H1 (cell line): Measurements from ENCODE around the gene SLC24A4. TPM values are rescaled to one million over a fixed set of nuclear protein-coding genes. Genes with fewer than 3 reads are reported as not detected.

Source experiments
- CTCF ChIA-PET: fragments of 300-600 bp; sonication (Branson Sonifier 250); formaldehyde crosslinking; loops from one replicate; lab custom pipeline; 2021; ENCODE audit not compliant: partially characterized antibody; lab: Charles Lee
- POLR2A ChIA-PET: fragments of 300-600 bp; sonication (Branson Sonifier 250); formaldehyde crosslinking; loops from one replicate; lab custom pipeline; 2021; ENCODE audit warnings: inconsistent platforms; ENCODE audit not compliant: partially characterized antibody; lab: Charles Lee
- DNase-seq, 2 experiments: peaks; one replicate each; pipeline versions ENCODE4 v3.0.0 to v3.0.0-alpha.2; 2010 to 2022; ENCODE audit warnings: low spot score in 2 of 2, low read depth in 1 of 2, mixed read lengths in 1 of 2
- FAIRE-seq: peaks from 2 replicates; lab custom pipeline; 2011; peaks lifted over from hg19 to GRCh38; lab: Jason Lieb, UNC
- H2AFZ ChIP-seq: 2 replicates; pipeline ENCODE4 v1.8.1; 2012; ENCODE audit warnings: low read length, inconsistent platforms
- H2AK5ac ChIP-seq: 2 replicates; pipeline ENCODE4 v1.6.1; 2013; ENCODE audit warnings: low read depth, low read length
- H2BK120ac ChIP-seq: replicated peaks from 2 replicates; pipeline ENCODE3; 2013; ENCODE audit warnings: low read depth, low read length, inconsistent platforms
- H2BK12ac ChIP-seq: 2 replicates; pipeline ENCODE4 v1.6.1; 2013; ENCODE audit warnings: low read depth, low read length
- H2BK15ac ChIP-seq: 2 replicates; pipeline ENCODE4 v1.6.1; 2013; ENCODE audit warnings: low read length
- H2BK20ac ChIP-seq: 2 replicates; pipeline ENCODE4 v1.6.1; 2013; ENCODE audit warnings: low read length
- H2BK5ac ChIP-seq: 2 replicates; pipeline ENCODE4 v1.6.1; 2013; ENCODE audit warnings: low read depth, low read length
- H3K14ac ChIP-seq: 2 replicates; pipeline ENCODE4 v1.6.1; 2013; ENCODE audit warnings: inconsistent platforms; ENCODE audit not compliant: insufficient read length
- H3K18ac ChIP-seq: 2 replicates; pipeline ENCODE4 v1.6.1; 2013; ENCODE audit warnings: low read length; ENCODE audit errors: extremely low read depth
- H3K23ac ChIP-seq: 2 replicates; pipeline ENCODE4 v1.6.1; 2013; ENCODE audit warnings: inconsistent platforms; ENCODE audit not compliant: insufficient read length
- H3K23me2 ChIP-seq: 2 replicates; pipeline ENCODE4 v1.6.1; 2013; ENCODE audit warnings: low read depth, low read length
- H3K27ac ChIP-seq: 2 replicates; pipeline ENCODE4 v1.6.1; 2011; ENCODE audit warnings: low read depth, low read length, inconsistent platforms
- H3K27me3 ChIP-seq, 4 experiments: replicated peaks in 1 of 4; 1 replicate in 1 of 4; 2 replicates in 3 of 4; pipeline versions ENCODE4 v1.6.1 to v1.8.1; 2011 to 2013; ENCODE audit warnings: low read length in 3 of 4, mild to moderate bottlenecking in 3 of 4, inconsistent platforms in 2 of 4, mixed read lengths in 2 of 4, moderate library complexity in 1 of 4; ENCODE audit not compliant: control insufficient read depth in 3 of 4, insufficient read depth in 3 of 4; ENCODE audit errors: extremely low read depth in 1 of 4
- H3K36me3 ChIP-seq, 4 experiments: 2 replicates each; pipeline versions ENCODE4 v1.6.1 to v1.8.1; 2011 to 2013; ENCODE audit warnings: mild to moderate bottlenecking in 4 of 4, low read length in 3 of 4, moderate library complexity in 2 of 4, control low read depth in 1 of 4, inconsistent platforms in 1 of 4; ENCODE audit not compliant: insufficient read depth in 4 of 4, control insufficient read depth in 2 of 4
- H3K4ac ChIP-seq: replicated peaks from 2 replicates; pipeline ENCODE3; 2013; ENCODE audit warnings: low read length, low read depth, mixed read lengths, inconsistent platforms; ENCODE audit not compliant: insufficient read length
- H3K4me1 ChIP-seq, 4 experiments: replicated peaks in 1 of 4; 1 replicate in 1 of 4; 2 replicates in 3 of 4; pipeline versions ENCODE4 v1.6.1 to v1.8.1; 2011 to 2013; ENCODE audit warnings: low read length in 3 of 4, inconsistent platforms in 2 of 4, mixed read lengths in 1 of 4; ENCODE audit not compliant: insufficient read depth in 4 of 4, control insufficient read depth in 3 of 4
- H3K4me2 ChIP-seq, 2 experiments: 2 replicates each; pipeline versions ENCODE4 v1.6.1 to v1.8.1; 2011 to 2013; ENCODE audit warnings: low read depth in 2 of 2, low read length in 2 of 2, control low read depth in 1 of 2, inconsistent platforms in 1 of 2, mild to moderate bottlenecking in 1 of 2; ENCODE audit not compliant: insufficient read depth in 1 of 2
- H3K4me3 ChIP-seq, 4 experiments: fragments of 200-600, 300-600 bp in 1 of 4; sonication (generic), shearing (Covaris generic), sonication (Bioruptor Twin) in 1 of 4; 2 replicates each; pipeline versions ENCODE4 v1.5.1 to v1.8.1; 2011 to 2016; ENCODE audit warnings: low read length in 4 of 4, low read depth in 3 of 4, control low read depth in 2 of 4, inconsistent platforms in 2 of 4, mild to moderate bottlenecking in 2 of 4, mixed read lengths in 1 of 4, moderate library complexity in 1 of 4; ENCODE audit not compliant: insufficient read depth in 2 of 4; ENCODE audit errors: extremely low read depth in 1 of 4
- H3K56ac ChIP-seq: replicated peaks from 2 replicates; pipeline ENCODE3; 2013; ENCODE audit warnings: low read depth, mild to moderate bottlenecking, mixed read lengths, low read length, inconsistent platforms; ENCODE audit not compliant: insufficient read length
- H3K79me1 ChIP-seq: 2 replicates; pipeline ENCODE4 v1.6.1; 2013; ENCODE audit warnings: low read depth, low read length, control low read depth
- H3K79me2 ChIP-seq, 2 experiments: 2 replicates each; pipeline versions ENCODE4 v1.6.1 to v1.8.1; 2012 to 2013; ENCODE audit warnings: low read length in 2 of 2, mild to moderate bottlenecking in 2 of 2, inconsistent platforms in 1 of 2; ENCODE audit not compliant: insufficient read depth in 2 of 2, control insufficient read depth in 1 of 2
- H3K9ac ChIP-seq, 4 experiments: replicated peaks in 1 of 4; 1 replicate in 1 of 4; 2 replicates in 3 of 4; pipeline versions ENCODE4 v1.6.1 to v1.8.1; 2011 to 2013; ENCODE audit warnings: low read depth in 3 of 4, low read length in 3 of 4, control low read depth in 2 of 4, mild to moderate bottlenecking in 2 of 4, moderate library complexity in 2 of 4, inconsistent platforms in 1 of 4; ENCODE audit errors: extremely low read depth in 1 of 4
- H3K9me3 ChIP-seq, 2 experiments: 2 replicates each; pipeline versions ENCODE4 v1.6.1 to v1.8.1; 2012 to 2013; ENCODE audit warnings: mild to moderate bottlenecking in 2 of 2, moderate library complexity in 2 of 2, control low read depth in 1 of 2, inconsistent platforms in 1 of 2, low read depth in 1 of 2, low read length in 1 of 2, mixed read lengths in 1 of 2; ENCODE audit not compliant: insufficient read depth in 2 of 2
- H4K20me1 ChIP-seq, 2 experiments: replicated peaks in 1 of 2; 2 replicates each; pipeline versions ENCODE3 to v1.8.1; 2011 to 2013; ENCODE audit warnings: inconsistent platforms in 2 of 2, low read length in 2 of 2, mild to moderate bottlenecking in 1 of 2; ENCODE audit not compliant: insufficient read depth in 2 of 2, control insufficient read depth in 1 of 2
- H4K5ac ChIP-seq: 2 replicates; pipeline ENCODE4 v1.6.1; 2013; ENCODE audit warnings: low read length, low read depth, mixed read lengths, inconsistent platforms; ENCODE audit not compliant: insufficient read length
- H4K8ac ChIP-seq: 2 replicates; pipeline ENCODE4 v1.8.0; 2013; ENCODE audit warnings: mild to moderate bottlenecking, moderate library complexity, low read length, inconsistent platforms; ENCODE audit not compliant: insufficient read depth; ENCODE audit errors: extremely low read depth
- H4K91ac ChIP-seq: replicated peaks from 2 replicates; pipeline ENCODE3; 2013; ENCODE audit warnings: low read length, mixed read lengths, inconsistent platforms; ENCODE audit not compliant: insufficient read length
- ATF3 ChIP-seq: IDR thresholded peaks from 2 replicates; pipeline ENCODE4 v1.6.1; 2011; ENCODE audit warnings: low read depth, mild to moderate bottlenecking, low read length; ENCODE audit not compliant: insufficient read depth
- BRCA1 ChIP-seq: IDR thresholded peaks from 2 replicates; pipeline ENCODE4 v1.6.1; 2012; ENCODE audit warnings: low read depth, low read length, improper control_type of control experiment
- CEBPB ChIP-seq: IDR thresholded peaks from 2 replicates; pipeline ENCODE4 v1.6.1; 2012; ENCODE audit warnings: low read depth, low read length
- CHD1 ChIP-seq: IDR thresholded peaks from 2 replicates; pipeline ENCODE4 v1.6.1; 2012; ENCODE audit warnings: low read depth, low read length, improper control_type of control experiment
- CREB1 ChIP-seq: IDR thresholded peaks from 2 replicates; pipeline ENCODE4 v1.6.1; 2012; ENCODE audit warnings: inconsistent platforms
- JUN ChIP-seq: IDR thresholded peaks from 2 replicates; pipeline ENCODE4 v1.6.1; 2011; ENCODE audit warnings: low read depth, mild to moderate bottlenecking, improper control_type of control experiment, low read length
- KDM1A ChIP-seq: fragments of 200-600, 300-600 bp; sonication (generic); IDR thresholded peaks from 2 replicates; pipeline ENCODE4 v1.7.1; 2016; ENCODE audit warnings: mild to moderate bottlenecking, low read length, borderline replicate concordance
- KDM5A ChIP-seq: fragments of 200-600 bp; IDR thresholded peaks from 2 replicates; pipeline ENCODE4 v1.7.1; 2012; ENCODE audit warnings: mild to moderate bottlenecking, low read length, inconsistent platforms, mixed read lengths
- NANOG ChIP-seq: IDR thresholded peaks from 2 replicates; pipeline ENCODE4 v1.6.1; 2011; ENCODE audit warnings: low read length, low read depth, mild to moderate bottlenecking, inconsistent platforms; ENCODE audit not compliant: insufficient read depth, poor library complexity, severe bottlenecking
- RBBP5 ChIP-seq: IDR thresholded peaks from 2 replicates; pipeline ENCODE4 v1.7.1; 2012; ENCODE audit warnings: low read depth, mild to moderate bottlenecking, inconsistent platforms, low read length, moderate library complexity, borderline replicate concordance
- RFX5 ChIP-seq: IDR thresholded peaks from 2 replicates; pipeline ENCODE4 v1.6.1; 2011; ENCODE audit warnings: low read depth, low read length, improper control_type of control experiment, borderline replicate concordance
- SIRT6 ChIP-seq: IDR thresholded peaks from one replicate; pipeline ENCODE4 v1.7.1; 2012; ENCODE audit warnings: low read length, inconsistent platforms
- SIX5 ChIP-seq: IDR thresholded peaks from 2 replicates; pipeline ENCODE4 v1.6.1; 2011; ENCODE audit warnings: mild to moderate bottlenecking, low read depth, low read length
- SRF ChIP-seq: IDR thresholded peaks from 2 replicates; pipeline ENCODE4 v1.6.1; 2011; ENCODE audit warnings: mild to moderate bottlenecking, low read depth, low read length, moderate library complexity
- TEAD4 ChIP-seq: IDR thresholded peaks from 2 replicates; pipeline ENCODE4 v1.6.1; 2012; ENCODE audit warnings: low read depth, low read length, inconsistent platforms, mixed read lengths
- WGBS, 2 experiments: shearing (Covaris generic) in 1 of 2; methylation state at CpG; one replicate each; pipeline versions ENCODE4 v1.1.6 to v1.1.7; 2013 to 2015; ENCODE audit warnings: low lambda C conversion rate in 2 of 2, mixed read lengths in 2 of 2, inconsistent platforms in 1 of 2, low coverage in 1 of 2, missing lambda C conversion rate in 1 of 2; ENCODE audit not compliant: insufficient replicate concordance in 2 of 2, insufficient coverage in 1 of 2, insufficient read length in 1 of 2; ENCODE audit errors: extremely low coverage in 1 of 2, missing lambda C conversion rate in 1 of 2; 5-methylcytosine and 5-hydroxymethylcytosine counted together
- polyA plus RNA-seq, 7 experiments: library from polyadenylated mRNA; depleted of rRNA in 3 of 7; stranded (reverse) in 5 of 7; unstranded in 2 of 7; fragments of >200 nt in 5 of 7; fragments of 200-250 nt in 2 of 7; gene quantifications; 1 replicate in 5 of 7; 2 replicates in 1 of 7; 4 replicates in 1 of 7; pipeline versions ENCODE4 v1.2.1 to v1.2.3, GENCODE V29; 2011 to 2013; ENCODE audit warnings: missing spikeins in 2 of 7, mixed read lengths in 2 of 7
- total RNA-seq: library from RNA; stranded (reverse); fragmentation: NEBNext Ultra II Directional; extraction: Animal tissue kit (Norgen Biotek cat#: 25700); gene quantifications from 2 replicates; pipeline ENCODE4 v1.2.1, GENCODE V29; 2021

Gene SLC24A4
- total and polyA plus RNA-seq, 2 of the 8 experiments (the other 6 are each of a cell fraction or from before 2014, with no cell fraction given), result 0.27 to 0.89 TPM

DNA sequence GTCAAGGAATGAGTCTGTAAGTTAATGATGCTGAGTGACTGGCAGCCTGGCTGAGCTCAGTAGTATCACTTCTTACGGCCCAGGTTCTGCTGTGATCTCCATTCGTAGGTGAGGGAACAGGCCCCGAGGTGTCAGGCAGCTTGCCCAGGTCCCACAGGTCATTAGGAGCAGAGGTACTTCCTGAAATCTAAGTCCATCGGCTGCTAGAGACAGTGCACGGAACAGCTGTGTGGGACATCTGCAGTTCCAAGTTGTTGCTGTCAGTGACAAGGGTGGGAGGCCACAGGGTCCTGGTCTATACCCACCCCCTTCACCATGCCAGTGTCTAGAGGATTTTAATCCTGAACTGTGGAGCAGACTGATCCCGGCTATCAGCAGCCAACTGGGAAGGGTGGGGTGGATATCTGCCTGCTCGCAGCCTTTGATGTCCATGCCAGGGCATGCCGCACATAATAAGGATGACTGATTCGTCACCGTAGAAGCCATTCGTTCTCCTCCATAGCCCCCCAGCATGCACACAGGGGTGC, 108.3 kb downstream of the SLC24A4 start:
- Histone ChIP-seq H4K8ac (peak overlapping the region; percentile 2; the same call in 1 of the 2 replicates), H3K56ac (no peak overlapping the region), H4K20me1 (no peaks in the 10 kb centered on the region), H3K9me3 (peaks cover 0 to 3% of the 10 kb centered on the region in 2 experiments; a peak in 1 of 4 replicates), H2AFZ (no peak overlapping the region), H3K27me3 (no peaks in the 10 kb centered on the region), H3K9ac (no peak overlapping the region), H3K79me1 (no peaks in the 10 kb centered on the region), H3K4me1 (no peaks in the 10 kb centered on the region), H3K23me2 (no peaks in the 10 kb centered on the region), H3K4me3 (no peak overlapping the region), H2BK20ac (no peak overlapping the region), H4K5ac (no peak overlapping the region), H2BK15ac (no peak overlapping the region), H3K18ac (no peak overlapping the region), H3K23ac (no peak overlapping the region), H3K79me2 (no peaks in the 10 kb centered on the region), H3K4ac (no peak overlapping the region), H3K4me2 (no peak overlapping the region), H2BK5ac (no peak overlapping the region), H4K91ac (no peak overlapping the region), H2BK12ac (no peak overlapping the region), H2BK120ac (no peak overlapping the region), H3K14ac (no peak overlapping the region), H2AK5ac (no peak overlapping the region), H3K36me3 (no peaks in the 10 kb centered on the region), H3K27ac (no peak overlapping the region; the same call in 1 of the 2 replicates)
- ChIA-PET POLR2A (no interaction called here), CTCF (interaction anchor here (1.0 kb wide), 1 partner anchor 122 kb away, joined by 3 read pairs; no protein-coding TSS in a partner anchor)
- FAIRE-seq (no peak), DNase-seq (no peak)
- 91% methylated on average over 11 of the region's 11 CpGs; no CpG with 5 or more reads in 1 of the 2 experiments for WGBS, 2 experiments
- no peak for TF ChIP-seq CREB1
- no peak for TF ChIP-seq NANOG
- no peak for TF ChIP-seq SIX5
- TF ChIP-seq KDM1A, result no peak
- TF ChIP-seq RBBP5, result no peak
- TF ChIP-seq KDM5A, result no peak
- no peak for TF ChIP-seq JUN
- TF ChIP-seq RFX5, result no peak
- no peak for TF ChIP-seq CEBPB
- TF ChIP-seq SRF, result no peak
- no peak for TF ChIP-seq CHD1
- no peak for TF ChIP-seq SIRT6
- no peak for TF ChIP-seq BRCA1
- TF ChIP-seq TEAD4, result no peak
- no peak for TF ChIP-seq ATF3
